ENCODE data around the gene WNT5B. TPM values are rescaled to one million over a fixed set of nuclear protein-coding genes. Genes with fewer than 3 reads are reported as not detected.

Gene WNT5B
- total and polyA plus RNA-seq, 9 of the 15 experiments (the other 6 are each of a cell fraction or from before 2014, with no cell fraction given): 0.42 to 16.8 (median 5.4) TPM

- peak overlapping the region; percentile 81 for H3K4me2 ChIP-seq (ENCODE audit: insufficient read depth, low read length)
- WGBS (ENCODE audit: insufficient coverage, low coverage, missing lambda C conversion rate): 0% methylated on average over 2 of the region's 34 CpGs
- ChIA-PET POLR2A (interaction anchor here (0.7 to 1.8 kb wide), 4 partner anchors 8 to 300 kb away, joined by 3 to 5 read pairs (median 4); no protein-coding TSS in a partner anchor), CTCF (ENCODE audit: low intra/inter-chr PET ratio) (interaction anchor here (0.7 kb wide), 1 partner anchor 11 kb away, joined by 3 read pairs; no protein-coding TSS in a partner anchor)
- peaks cover 58% of the 10 kb centered on the region for H3K79me2 ChIP-seq (ENCODE audit: control insufficient read depth, insufficient read depth, low read length)
- intact Hi-C loops (cut with micrococcal nuclease): no loop called here
- H3K27ac ChIP-seq (ENCODE audit: extremely low read depth, low read depth, low read length): peak overlapping the region; percentile 63; the same call in 2 of the 3 replicates
- H3K4me3 ChIP-seq: peak overlapping the region; percentile 62
- in situ Hi-C loops (cut with MboI): loop anchor here (5.0 to 25.0 kb wide), 3 partner anchors 307 to 1032 kb away; no protein-coding TSS in a partner anchor
- H2AFZ ChIP-seq (ENCODE audit: low read depth, low read length): 0 out of 2 replicates have a peak overlapping the region, but pooled peaks have one; percentile 45
- H3K9ac ChIP-seq (ENCODE audit: insufficient read depth in 1 of 2, low read depth in 2 of 2, low read length in 2 of 2): peak overlapping the region; percentile 35 to 89; a peak in 3 of 4 replicates
- DNase-seq (ENCODE audit: extremely low read depth in 1 of 4, low spot score in 3 of 4): no peak
- peaks cover 26 to 42% of the 10 kb centered on the region in 2 experiments; a peak in 4 of 5 replicates for H3K4me1 ChIP-seq (replicated peaks in 1 of 2; ENCODE audit: control insufficient read depth in 2 of 2, insufficient read depth in 2 of 2, low read length in 2 of 2)
- FAIRE-seq: no peak
- no peaks in the 10 kb centered on the region for H3K9me3 ChIP-seq (replicated peaks; ENCODE audit: control insufficient read depth, insufficient read depth, low read depth, low read length)
- ATAC-seq: peak; percentile 63
- peaks cover 10% of the 10 kb centered on the region; the same call in 1 of the 3 replicates for H3K36me3 ChIP-seq (ENCODE audit: control insufficient read depth, insufficient read depth, low read length)
- no peaks in the 10 kb centered on the region for H3K27me3 ChIP-seq (ENCODE audit: control insufficient read depth in 2 of 2, insufficient read depth in 2 of 2, low read length in 2 of 2)
- peaks cover 12% of the 10 kb centered on the region for H4K20me1 ChIP-seq (replicated peaks; ENCODE audit: control insufficient read depth, insufficient read depth, low read length)
- BruUV-seq (replicated peaks): no TSS peak
- no peaks in the 10 kb centered on the region for H3K9me1 ChIP-seq (ENCODE audit: control insufficient read depth, insufficient read depth, low read length)
- no peak for TF ChIP-seq ZNF75A (CRISPR knock-in tag; IDR thresholded peaks at IDR 0.05)
- TF ChIP-seq TCF15 (CRISPR knock-in tag; IDR thresholded peaks at IDR 0.05): no peak
- TF ChIP-seq ZBTB49 (CRISPR knock-in tag; IDR thresholded peaks at IDR 0.05; ENCODE audit: borderline replicate concordance): no peak
- no peak for TF ChIP-seq FOSL1 (tag; conservative IDR thresholded peaks at IDR 0.05)
- TF ChIP-seq SRSF7 (optimal IDR thresholded peaks at IDR 0.05; ENCODE audit: low read depth, low read length): no peak
- no peak for TF ChIP-seq PCBP2 (IDR thresholded peaks at IDR 0.05; ENCODE audit: low read depth, low read length, poor library complexity, severe bottlenecking)
- TF ChIP-seq MIER1 (IDR thresholded peaks at IDR 0.05; ENCODE audit: low read depth): no peak
- no peak for TF ChIP-seq CHAMP1 (IDR thresholded peaks at IDR 0.05)
- TF ChIP-seq ETV6 (IDR thresholded peaks at IDR 0.05; ENCODE audit: borderline replicate concordance in 1 of 2, low read depth in 2 of 2, low read length in 1 of 2): no peak
- TF ChIP-seq ETV6 (CRISPR knock-in tag; IDR thresholded peaks at IDR 0.05; ENCODE audit: borderline replicate concordance): no peak
- TF ChIP-seq PHF8 (IDR thresholded peaks at IDR 0.05; ENCODE audit: borderline replicate concordance, low read length): peak; percentile 3; the same call in 1 of the 2 replicates
- no peak for TF ChIP-seq E2F3 (CRISPR knock-in tag; IDR thresholded peaks at IDR 0.05)
- TF ChIP-seq NCOA4 (IDR thresholded peaks at IDR 0.05; ENCODE audit: partially characterized antibody): no peak
- no peak for TF ChIP-seq GABPB2 (CRISPR knock-in tag; conservative IDR thresholded peaks at IDR 0.05)
- TF ChIP-seq MLLT1 (IDR thresholded peaks at IDR 0.05): no peak
- TF ChIP-seq ELF1 (tag; IDR thresholded peaks at IDR 0.05): 0 out of 2 replicates have a peak, but pooled peaks have one; percentile 31
These were observed 35.1 kb upstream of the WNT5B start for GRCh38 chr12:1594006-1594260.

Measured in K562 (cell line).